Fibroblast of peridontal ligament (primary cell): ENCODE data around the gene PSTPIP2.
"Not testable (repeated sequence)": the region's sequence is repeated elsewhere in the genome, so short reads cannot be mapped to it uniquely, and the experiment has no call there.

Experiments
- DNase-seq: peaks from one replicate; pipeline ENCODE4 v3.0.0-alpha.2; 2010; ENCODE audit errors: extremely low read depth

PSTPIP2 gene, protein sequence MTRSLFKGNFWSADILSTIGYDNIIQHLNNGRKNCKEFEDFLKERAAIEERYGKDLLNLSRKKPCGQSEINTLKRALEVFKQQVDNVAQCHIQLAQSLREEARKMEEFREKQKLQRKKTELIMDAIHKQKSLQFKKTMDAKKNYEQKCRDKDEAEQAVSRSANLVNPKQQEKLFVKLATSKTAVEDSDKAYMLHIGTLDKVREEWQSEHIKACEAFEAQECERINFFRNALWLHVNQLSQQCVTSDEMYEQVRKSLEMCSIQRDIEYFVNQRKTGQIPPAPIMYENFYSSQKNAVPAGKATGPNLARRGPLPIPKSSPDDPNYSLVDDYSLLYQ

DNA sequence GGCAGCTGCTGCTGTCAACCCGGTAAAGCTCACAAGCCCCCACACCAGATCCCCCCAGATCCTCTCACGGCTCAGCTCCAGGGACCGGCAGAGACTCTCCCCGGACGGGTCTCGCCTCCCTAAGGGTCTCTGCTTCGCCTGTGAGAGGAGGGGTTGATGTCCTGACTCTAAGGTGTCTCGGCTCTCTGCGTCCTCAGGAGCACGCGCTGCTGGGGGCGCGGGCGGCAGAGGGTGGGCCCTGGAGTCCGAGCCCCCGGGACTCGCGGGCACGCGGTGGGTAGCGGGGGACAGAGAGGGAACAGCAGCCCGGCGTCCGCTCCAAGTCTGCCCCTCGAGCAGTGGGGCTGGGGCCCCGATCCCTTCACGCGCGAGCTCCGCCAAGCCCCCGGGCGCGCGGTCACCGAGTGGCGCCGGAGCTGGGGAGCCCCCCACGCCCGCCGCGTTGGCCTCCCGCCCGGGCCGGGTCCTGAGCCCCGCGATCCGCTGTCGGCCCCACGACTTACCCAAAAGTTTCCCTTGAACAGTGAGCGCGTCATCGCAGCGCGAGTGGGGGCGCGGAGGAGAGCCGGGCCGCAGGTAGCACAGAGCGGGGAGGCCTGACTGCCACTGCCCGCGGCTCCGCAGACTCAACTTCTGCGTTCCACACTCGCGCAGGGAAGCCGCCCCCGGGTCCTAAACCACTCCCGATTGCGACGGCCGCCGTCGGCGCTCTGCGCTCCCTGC lies at the start of gene PSTPIP2:
PSTPIP2 (minus strand) TSS at position 608 of the 723 bp plus-strand sequence; CDS start at position 536, 72 bp downstream.
- peak; percentile 38 for DNase-seq

DNA sequence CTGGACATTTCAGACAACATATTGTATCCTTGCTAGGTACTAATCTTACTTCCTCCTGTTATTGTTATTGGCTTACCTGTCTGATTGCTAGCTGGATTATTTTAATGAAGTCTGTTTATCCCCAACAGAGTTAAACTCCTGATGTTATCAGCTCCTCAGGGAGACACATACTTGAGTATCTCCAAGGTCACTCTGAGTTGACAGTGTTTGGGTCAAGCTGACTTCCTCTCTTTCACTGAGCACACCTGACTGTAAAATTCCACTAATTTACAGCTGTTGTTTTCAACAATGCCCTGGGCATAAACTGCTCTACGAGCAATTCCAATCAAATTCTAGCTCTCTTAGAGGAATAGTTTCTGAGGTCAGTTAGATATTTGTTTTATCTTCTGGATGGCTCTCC lies 41.7 kb upstream of the PSTPIP2 start:
- DNase-seq: no peak

DNA sequence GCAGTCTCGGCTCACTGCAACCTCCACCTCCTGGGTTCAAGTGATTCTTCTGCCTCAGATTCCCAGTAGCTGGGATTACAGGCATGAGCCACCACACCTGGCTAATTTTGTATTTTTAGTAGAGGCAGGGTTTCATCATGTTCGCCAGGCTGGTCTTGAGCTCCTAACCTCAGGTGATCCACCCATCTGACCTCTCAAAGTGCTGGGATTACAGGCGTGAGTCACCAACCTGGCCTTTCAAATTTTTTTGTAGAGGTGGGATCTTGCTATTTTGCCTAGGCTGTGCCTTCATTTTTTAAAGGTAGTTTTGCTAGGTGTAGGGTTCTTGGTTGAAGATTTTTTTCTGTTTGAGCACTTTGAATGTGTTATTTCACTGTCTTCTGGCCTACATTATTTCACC lies 38.3 kb upstream of the PSTPIP2 start:
- DNase-seq: no peak

DNA sequence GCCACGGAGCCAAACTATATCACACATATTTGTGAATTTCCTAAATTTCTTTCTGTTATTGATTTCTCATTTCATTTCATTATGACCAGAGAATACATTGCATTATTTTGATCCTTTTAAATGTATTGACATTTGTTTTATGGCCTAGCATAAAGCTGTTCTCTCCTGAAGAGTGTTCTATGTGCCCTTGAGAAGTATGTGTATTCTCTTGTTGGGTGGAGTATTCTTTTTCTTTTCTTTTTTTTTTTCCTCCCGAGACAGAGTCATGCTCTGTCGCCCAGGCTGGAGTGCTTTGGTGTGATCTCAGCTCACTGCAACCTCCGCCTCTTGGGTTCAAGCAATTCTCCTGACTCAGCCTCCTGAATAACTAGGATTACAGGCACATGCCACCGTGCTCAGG lies 37.3 kb upstream of the PSTPIP2 start:
- DNase-seq: no peak

DNA sequence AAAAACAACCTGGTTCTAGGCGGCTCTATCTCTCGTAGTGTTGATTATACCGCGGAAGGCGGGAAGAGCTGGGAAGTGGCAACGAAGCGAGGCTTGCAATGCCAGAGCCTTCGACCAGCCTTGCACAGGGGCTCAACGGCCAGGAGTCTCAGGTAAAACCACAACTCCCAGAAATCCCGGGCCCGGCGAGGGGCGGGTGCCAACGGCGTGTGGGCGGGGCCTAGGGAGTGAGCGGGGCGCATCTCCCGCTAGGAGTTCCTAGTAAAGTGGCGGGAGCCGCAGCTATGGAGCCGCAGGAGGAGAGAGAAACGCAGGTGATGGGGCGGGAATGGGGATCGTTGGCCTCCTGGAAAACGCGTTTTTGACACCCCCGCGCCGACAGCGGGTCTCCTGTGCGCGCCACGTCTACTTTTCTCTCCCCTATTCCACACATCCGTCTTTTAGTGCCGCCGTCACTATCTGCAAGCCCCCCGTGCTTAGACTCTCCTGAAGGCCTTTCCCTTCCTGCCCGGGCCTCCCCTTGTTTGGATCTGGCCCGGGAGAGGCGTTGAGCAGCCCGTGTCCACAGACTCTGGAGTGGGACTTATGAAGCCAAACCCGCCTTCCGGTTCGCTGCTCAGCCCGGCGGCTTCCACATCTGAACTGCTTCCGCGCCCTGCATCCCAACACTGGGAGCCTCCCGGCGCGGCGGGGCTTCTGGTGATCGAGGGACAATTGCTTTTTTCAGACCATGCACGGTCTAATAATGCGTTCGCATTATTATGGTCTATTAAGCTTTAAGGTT lies 32.3 kb upstream of the PSTPIP2 start, which contains the start of gene HAUS1:
HAUS1 (plus strand) TSS at position 258 of the 784 bp plus-strand sequence; CDS start at position 285, 27 bp downstream.
- DNase-seq: peak; percentile 65

DNA sequence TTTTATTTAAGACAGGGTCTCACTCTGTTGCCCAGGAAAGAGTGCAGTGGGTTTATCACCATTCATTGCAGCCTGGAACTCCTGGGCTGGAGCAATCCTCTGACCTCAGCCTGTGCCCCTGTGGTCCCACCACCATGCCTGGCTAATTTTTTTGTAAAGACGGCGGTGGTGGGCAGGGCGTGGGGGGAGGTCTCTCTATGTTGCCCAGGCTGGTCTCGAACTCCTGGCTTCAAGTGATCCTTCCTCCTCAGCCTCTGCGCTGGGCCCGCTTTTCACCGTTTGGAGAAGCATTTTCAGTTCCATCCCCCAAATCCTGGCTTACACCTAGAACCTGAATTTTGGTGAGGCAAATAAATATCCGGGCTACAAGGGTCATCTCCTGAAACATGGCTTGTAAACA lies 27.4 kb upstream of the PSTPIP2 start:
- no peak for DNase-seq

DNA sequence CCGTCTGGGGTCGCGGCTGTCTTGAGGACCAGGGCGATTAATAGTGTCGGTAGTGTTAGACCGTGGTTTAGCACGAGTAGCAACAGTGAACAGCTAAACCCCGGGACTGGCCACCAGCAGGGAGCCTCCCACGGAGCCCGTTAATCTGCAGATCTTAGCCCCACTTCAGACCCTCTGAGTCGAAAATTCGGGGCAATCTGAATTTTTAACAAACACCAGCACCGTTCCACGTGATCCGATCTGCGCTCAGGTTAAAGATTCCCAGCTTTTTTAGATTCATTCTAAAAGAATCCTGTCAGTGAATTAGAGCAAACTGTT lies 26.5 kb upstream of the PSTPIP2 start:
- no peak for DNase-seq

DNA sequence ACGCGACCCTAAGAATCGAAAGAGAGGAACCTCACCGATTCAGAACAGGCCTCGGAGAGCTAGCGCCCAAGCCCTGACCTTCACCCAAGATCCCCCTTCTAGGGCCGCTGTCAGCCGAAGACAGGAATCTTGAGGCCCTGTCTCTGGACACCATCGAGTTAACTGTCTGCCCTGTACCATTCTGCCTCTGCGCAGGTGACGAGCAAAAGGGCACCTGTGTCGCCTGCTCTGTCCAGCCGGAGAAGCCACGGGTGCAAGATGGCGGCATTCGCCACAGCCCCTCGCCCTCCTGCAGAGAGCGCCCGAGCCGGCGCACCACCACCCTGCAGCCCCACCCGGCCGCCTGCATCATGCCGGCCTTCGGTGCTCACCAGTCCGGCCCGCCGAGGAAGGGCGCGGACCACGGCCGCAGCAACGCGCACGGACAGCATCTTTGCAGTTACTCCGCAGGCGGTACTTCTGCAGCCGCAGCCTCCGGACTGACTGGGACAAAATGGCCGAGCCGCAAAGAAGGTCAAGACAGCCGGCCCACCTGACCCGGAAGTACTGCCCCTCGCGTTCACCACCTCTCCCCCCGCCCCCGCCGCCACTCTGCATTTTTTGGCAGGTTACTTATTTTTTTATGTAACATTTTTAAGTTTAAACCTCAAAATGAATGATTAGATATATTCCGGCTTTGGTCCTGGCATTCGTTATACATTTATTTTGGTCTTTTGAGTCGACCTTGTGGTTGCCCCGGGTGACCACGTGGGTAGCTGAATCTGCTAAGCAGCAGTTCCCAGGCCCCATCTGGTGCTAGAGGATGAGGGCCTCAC lies 25.9 kb upstream of the PSTPIP2 start, which contains the start of gene ATP5F1A:
ATP5F1A (minus strand) TSS at position 496 of the 815 bp plus-strand sequence; CDS start at position 431, 65 bp downstream.
- DNase-seq: peak; percentile 72

DNA sequence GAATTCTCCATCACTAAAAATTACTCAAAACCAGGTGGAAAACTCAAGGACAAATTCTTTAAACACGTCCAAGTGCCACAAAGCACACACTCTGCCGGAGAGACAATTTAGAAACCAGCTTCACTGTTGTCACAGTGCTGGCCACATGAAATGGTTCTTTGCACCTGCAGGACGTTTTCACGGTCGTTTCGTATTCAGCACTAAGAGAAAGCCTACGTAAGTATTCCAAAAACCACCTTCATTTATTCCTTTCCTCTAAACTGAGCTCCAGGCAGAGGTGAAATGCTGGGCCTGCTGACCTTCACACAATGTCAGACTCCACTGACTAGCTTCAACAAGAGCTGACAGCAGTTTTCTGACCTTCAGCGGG lies 25.4 kb upstream of the PSTPIP2 start:
- DNase-seq: no peak

DNA sequence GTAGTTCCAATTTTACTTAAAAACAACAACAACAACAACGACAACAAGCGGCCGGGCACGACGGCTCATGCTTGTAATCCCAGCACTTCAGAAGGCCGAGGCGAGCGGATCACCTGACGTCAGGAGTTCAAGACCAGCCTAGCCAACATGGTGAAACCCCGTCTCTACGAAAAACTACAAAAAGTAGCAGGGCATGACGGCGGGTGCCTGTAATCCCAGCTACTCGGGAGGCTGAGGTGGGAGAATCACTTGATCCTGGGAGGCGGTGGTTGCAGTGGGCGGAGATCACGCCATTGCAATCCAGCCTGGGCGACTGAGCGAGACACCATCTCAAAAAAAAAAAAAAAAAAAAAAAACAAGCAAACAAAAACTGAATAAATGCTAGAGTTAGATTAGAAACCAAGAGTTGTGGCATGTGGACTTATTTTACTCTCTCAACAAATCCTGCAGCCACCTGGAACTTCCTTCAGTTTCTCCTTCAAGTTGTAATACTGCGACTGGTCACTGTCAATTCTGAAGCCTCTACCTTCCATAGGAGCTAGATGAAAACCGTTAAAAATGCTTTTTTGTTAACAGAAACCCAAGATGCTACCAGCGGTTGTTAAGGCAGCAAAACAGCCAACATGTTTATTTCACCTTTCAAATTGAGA lies 24.7 kb upstream of the PSTPIP2 start:
- DNase-seq: peak; percentile 18

DNA sequence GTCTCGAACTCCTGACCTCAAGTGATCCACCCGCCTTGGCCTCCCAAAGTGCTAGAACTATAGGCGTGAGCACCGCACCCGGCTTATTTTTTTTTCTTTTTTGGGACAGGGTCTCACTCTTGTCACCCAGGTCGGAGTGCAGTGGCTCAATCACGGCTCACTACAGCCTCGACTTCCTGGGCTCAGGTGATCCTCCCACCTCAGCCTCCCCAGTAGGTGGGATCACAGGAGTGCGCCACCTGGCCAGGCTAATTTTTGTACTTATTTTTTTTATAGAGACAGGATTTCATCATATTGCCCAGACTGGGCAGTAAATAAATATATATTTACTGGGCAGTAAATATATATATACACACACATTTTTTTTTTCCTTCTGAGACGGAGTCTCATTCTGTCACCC lies 23.5 kb upstream of the PSTPIP2 start:
- DNase-seq: no peak

DNA sequence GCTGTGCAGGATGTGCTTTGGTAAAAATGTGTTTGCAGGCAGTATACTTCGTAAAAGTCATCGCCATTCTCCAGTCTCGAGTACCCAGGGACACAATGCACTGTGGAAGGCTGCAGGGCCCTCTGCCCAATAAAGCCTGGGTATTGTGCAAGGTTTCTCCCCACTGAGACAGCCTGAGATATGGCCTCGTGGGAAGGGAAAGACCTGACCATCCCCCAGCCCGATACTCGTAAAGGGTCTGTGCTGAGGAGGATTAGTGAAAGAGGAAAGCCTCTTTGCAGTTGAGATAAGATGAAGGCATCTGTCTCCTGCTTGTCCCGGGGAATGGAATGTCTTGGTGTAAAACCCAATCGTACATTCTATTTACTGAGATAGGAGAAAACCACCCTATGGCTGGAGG lies 16.4 kb upstream of the PSTPIP2 start:
- DNase-seq: not testable (repeated sequence)

DNA sequence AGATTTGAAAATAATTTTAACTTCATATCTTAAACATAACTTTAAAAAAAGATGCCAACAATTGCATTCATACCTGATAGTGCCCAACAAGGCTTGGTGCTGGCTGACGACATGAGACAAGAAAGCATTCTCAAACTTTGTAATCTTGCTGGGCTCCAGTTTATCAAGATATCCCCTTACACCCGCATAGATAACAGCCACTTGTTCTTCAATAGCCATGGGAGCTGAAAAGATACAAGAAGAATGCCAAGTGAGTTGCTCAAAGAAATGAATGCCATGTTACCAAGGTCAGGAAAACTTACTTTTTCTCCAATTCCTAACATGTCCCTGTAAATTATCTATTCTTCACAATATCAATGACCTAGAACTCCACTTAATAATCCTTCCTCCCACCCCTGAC lies 12.4 kb upstream of the PSTPIP2 start:
- DNase-seq: no peak

DNA sequence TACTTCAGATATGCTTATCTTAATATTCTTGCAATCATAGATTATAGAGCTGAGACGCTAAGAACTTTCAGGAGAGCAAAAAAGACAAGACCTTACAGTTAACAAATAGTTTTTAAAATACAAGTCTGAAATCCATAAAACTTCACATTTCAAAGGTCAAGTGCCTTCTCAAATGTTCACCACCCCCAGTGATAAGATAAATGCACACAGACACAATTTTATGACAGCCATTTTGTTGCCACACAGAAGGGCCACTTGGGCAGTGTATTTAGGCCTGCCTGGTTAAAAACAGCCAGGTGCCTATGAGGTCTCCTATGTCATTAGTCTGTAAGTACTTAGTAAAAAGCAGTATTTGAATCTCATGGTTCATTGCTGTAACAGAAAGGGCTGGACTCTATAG lies 8.1 kb upstream of the PSTPIP2 start:
- no peak for DNase-seq

DNA sequence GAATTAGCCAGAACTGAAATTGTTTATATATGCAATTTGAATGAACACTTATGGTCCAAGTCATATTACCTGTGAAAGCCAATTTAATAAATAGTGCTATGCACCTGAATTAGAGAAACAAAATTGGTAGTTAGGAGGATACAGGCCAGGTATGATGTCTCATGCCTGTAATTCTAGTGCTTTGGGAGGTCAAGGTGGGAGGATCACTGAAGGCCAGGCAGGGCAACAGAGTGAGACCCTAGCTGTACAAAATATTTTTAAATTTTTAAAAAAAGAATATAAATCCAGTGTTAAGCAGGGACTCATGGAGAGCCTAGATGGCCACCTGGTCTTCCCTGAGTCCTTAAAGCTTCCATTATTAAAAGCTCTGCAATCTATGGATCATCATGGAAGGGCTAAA lies 7.3 kb upstream of the PSTPIP2 start:
- no peak for DNase-seq

DNA sequence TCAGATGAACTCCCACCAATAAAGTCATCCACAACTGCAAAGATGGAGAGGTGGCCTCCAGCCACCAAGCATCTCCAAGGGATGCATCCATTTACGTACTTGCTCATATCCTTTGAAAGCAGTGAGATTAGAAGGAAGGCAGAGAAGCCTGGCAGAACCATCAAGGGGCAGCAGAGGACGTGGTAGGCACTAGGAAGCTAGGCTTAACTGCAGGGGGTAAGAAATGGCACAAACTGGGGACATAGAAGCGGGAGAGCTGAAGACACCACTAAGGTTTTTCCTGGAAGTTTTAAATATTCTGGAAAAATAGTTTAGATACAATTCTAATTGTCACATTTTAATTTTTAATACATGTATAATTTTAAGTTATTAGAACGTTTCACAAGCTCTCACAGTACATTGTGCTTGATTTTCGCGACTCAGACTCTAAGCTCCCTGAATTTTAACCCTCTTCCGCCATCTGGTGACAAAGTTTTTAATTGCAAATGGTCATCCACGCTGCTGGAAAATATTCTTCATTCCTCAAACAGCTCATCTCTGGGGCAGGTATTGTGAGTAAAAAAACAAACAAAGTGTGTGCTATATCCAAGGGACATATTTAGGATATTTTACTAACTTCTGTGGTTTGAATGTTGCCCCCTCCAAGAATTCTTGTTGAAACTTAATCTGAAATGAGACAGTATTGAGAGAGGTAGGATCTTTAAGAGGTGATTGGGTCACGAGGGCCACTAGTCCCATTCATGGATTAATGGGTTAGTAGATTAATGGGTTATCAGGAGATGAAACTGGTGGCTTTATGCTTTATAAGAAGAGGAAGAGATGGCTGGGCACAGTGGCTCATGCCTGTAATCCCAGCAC lies 1.6 kb upstream of the PSTPIP2 start:
- DNase-seq: peak; percentile 83

DNA sequence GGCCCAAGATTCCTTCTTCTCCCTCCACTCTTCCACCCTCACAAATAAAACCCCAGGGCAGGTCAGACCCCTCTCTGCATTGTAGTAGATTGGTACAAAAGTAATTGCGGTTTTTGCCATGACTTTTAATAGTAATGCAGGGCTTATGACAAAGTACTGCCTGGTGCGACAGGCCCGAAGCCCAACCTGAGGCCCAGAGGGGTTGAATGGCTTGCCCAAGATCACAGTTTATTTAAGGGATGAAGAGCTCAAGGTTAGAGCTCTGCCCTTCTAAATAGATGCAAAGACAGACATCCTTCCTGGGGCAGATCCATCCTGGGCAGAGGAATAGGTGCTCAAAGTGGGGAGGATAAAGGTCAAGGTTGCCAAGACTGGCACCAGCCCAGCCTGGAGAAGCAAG lies 899 bp upstream of the PSTPIP2 start:
- DNase-seq: no peak

DNA sequence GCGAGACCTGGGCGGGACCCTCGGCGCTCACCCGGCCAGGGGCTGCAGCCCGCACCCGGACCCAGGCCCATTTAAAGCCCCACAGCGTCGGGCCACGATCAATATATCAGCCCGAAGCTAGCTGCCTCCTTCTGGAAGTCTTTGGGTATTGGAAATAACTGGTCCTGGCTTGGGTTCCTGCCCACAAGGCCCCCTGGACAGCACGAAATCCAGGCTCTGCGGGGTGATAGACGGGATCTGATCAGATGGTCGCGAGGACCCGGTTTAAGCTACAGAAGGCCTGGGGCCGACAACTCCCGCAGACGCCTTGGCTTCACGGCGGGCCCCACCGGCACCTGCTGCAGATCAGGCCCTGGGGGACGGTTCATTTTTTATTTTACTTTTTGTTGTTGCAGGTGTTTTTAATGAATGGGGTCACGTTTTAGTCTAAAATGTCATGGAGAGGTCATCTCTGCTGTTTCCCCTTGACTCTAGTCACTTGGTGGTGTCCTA lies 362 bp upstream of the PSTPIP2 start:
- DNase-seq: no peak

DNA sequence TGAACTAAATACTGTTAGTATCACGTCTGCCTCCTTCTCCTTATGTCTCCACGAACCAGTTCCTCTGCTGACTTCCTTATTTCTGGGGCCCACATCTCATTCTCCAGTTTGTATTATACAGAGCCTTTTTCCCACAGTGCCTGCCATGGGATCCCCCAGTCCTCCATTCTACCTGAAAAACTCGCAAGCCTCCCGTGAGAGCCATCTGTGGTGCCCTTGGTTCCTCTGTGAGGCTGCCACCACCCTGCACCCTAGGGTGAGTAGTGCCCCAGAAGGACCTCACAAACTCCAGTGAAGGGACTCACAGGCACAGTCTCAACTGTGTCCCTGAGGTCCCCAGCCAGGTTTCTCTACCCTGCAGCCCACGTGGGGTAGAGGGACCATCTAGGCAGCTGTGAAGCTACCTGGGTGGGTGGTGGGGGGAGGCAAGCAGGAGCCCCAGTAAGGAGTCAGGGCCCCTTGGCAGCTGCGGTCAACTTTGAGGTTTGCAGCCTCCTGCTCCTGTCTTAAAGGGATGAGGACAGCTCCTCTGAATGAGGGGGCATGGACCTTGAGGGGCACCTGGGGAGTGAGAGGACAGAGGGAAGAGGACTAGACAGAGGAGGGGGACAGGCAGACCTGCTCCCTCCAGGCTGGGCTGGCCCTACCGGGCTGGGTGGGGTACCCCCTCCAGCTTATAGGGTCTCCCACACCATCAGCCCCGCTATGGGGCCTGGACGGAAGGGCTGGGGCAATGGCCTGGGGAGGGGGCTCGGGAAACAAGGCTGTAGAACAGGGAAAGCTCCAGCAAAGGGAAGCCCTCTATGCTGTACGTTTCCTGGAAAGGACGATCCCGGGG lies 1.0 kb downstream of the PSTPIP2 start:
- no peak for DNase-seq
